GM19328 (cell line): ENCODE data around the gene AGXT.

Experiments
- ATAC-seq: cut with Tn5 transposase; IDR thresholded peaks from one replicate; pipeline ENCODE4 v1.9.1; 2021; ENCODE audit warnings: mild to moderate bottlenecking, moderate library complexity; ENCODE audit not compliant: unreplicated experiment

The AGXT gene

DNA sequence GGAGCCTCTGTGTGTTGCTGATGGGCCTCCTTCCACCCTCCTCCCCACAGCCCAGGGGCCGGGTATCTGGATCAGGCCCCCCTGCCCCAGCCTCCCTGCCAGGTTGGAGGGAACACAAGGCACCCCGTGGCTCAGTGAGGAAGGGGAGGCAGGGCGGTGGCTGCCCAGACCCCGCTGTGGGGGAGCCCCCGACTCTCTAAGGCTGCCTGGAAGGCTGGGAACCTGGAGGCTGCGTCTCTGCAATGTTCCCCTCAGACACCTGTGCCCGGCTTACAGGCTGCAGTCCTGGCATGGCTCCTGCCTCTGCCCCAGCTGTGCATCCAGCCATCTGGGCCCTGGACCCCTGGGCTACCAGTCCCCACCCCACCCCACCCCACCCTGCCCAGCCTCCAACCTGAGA is 27.8 kb downstream of the AGXT start:
- ATAC-seq: no peak

DNA sequence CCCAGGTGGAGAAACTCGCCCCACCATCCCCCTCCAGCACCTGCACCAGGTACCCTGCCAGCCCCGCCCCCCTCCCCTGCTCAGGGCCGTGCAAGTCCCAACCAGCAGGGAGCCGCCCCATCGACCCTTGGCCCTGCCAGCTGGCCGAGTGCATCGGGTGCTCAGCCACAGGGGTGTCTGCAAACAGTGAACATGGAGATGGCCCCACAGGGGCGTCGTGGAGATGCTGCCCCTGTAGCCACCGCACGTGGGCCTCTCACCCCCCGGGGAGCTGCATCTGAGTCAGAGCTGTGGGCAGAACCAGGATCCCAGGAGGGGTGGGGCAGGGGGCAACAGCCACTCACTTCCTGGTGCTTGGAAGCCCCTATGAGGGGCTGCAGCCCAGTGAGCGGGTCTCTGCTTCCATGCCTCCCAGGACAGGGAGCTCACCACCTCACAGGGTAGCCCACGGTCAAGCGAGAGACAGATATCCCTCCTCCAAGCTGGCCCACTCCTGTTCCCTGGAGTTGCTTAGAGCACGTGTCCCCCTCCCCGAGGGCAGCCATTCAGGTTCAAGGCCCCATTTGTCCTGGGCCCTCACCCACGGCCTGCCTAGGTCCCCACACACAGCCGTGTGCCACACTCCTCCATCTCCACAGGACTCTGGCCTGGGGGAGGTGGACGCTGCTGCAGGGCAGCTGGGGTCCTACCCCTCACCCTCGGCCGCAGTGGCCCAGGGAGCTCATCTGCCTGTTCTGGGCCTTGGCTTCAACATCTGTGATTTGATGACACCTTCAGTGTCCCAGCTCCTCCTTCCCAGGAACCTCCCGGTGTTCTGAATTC is 28.5 kb downstream of the AGXT start:
- ATAC-seq: no peak

DNA sequence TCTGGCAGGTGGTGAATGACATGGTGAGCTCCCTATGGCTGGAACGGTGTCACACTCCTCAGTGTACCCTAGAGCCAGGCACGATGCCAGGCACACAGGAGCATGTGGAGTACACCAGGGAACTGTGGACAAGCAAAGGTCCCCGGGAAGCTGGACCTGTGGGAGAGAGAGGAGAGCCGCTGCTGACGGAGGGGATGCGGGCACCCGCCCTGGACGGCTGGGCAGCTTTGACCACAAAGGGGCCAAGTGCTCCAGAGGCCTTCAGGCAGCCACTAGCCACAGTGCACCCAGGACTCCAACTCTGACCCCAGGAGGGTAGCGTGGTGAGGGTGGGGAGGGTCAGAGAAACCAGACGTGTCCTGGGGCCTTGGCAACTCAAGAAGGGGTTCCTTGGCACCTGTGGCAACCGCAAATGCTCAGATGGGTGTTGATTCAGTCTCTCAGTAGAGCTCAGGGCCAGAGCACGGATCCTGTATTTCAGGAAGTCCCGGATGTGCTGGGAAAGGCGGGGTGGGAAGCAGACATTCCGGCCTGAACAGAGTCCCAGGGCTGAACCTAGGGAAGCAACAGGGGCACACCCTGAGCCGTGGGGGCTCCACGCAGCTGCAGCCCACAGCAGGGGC is 29.6 kb downstream of the AGXT start:
- no peak for ATAC-seq

DNA sequence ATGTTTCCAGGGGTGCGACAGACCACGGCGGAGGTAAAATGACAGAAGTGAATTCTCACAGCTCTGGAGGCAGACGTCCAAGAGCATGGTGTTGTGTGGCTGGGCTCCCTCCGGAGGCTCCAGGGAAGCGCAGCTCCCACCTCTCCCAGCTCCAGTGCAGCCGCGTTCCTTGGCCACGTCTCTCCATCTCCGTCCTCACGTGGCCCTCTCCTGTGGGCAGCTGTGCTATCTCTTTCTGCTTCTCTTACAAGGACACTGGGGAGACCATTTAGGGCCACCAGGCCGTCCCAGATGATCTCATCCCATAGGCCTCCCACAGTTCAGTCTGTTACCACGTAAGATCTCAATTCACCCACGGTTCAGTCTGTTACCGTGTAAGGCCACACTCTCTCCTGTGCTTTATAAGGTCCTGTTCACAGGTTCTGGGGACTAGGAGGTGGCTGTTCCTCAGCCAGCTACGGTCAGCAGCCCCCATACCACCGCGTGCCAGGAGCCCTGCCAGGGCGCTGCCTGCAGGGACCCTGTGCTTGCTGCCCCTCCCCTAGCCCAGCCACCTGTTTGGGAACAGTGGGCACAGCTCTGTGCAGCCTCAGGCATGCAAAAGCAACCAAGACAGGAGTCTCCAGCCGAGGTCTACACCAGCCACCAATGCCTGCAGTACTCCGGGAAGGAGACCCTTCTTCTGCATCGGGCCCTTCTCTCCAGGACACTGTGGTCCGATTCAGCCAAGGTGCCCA is 30.3 kb downstream of the AGXT start:
- no peak for ATAC-seq

DNA sequence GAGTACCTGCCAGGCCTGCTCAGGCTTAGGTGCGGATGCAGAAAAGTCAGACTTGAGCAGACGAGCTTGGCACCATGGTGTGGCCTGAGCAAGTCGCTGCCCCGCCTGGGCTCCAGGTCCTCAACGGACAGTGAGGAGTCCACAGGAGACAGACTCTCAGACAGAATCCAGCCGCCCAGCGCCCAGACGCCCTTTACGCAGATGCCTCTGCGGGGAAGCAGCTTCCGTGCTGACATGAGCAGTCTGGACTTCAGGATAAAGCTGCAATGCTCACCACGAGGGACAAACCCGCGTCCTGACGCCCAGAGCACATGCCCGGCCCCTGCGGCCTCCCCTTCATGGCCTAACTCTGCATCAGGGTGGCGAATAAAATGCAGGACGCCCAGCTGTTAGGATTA is 30.8 kb downstream of the AGXT start:
- no peak for ATAC-seq

DNA sequence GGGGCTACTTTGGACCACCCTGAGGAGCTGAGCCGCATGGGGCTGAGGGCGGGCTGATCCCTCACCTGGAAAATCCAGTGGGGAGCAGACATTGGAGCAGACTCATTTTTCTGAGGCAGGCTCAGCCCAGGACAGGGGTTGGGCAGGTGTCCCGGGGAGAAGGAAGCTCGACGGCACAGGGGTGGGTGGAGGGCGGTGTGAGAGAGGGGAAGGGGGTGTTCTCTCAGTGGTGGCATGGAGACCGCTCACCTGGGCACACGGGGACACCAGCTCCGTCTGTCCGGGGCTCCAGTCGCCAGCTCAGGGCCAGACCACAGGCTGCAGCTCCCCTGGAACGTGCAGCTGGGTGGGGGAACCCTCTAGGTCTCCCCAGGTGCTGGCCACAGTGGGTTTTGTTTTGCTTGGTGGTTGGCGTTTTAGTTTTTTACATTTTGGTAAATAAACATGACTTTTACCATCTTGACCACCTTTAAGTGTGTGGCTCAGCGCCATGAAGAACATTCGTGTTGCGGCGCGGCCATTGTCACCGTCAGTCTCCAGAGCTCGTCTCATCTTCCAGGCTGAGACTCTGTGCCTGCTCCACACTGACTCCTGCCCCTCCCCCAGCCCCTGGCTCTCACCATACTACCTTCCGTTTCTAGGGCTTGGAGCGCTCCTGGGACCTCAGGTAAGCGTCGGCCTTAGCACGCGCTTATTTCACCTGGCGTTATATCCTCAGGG is 31.7 kb downstream of the AGXT start:
- ATAC-seq: no peak

DNA sequence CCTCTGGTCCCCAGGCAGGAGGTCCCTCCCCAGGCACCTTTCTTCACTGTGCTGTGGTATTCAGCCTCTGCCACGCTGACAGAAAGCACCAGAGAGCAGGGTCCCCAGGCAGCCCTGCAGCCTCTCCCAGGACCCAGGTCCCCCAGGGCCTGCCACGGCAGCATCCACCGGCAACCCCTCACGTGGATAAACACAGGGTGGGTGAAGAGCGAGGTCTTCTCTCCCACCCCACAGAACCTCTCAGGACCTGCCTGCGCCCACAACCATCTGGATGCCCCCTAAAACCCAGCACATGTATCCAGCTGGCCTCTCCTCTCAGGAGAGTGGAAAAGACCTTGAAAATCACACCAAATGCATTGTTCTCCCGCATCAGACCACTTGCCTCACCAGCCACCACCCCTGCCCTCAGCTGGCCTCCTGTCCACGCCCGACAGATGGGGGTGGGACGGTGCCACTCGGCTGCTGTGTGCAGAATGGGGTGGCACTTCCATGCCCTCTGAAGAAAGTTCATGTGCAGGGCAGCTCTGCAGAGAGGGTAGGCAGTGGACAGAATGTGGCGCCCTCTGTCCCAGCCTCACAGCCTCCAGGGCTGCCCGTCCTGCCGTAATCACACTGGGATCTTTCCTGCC is 33.5 kb downstream of the AGXT start:
- no peak for ATAC-seq

DNA sequence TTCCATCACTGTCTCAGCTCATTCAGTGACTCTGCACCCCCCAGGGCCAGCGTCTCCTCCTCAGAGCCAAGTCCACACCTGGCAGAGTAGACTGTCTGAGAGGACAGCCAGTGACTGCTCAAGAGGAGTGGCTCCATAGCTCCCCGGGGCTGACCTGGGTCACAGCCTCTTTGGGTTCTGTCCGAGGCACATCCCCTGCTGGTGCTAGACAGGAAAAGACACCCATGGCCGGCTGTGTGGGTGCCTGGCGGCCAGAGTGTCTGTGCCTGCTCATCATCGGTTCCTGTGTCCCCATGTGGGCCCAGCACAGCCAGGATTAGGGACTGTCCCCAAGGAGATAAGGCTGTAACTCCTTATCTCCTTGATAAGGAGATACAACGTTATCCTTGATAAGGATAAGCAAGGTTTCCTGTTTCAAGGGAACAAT is 34.0 kb downstream of the AGXT start:
- no peak for ATAC-seq

DNA sequence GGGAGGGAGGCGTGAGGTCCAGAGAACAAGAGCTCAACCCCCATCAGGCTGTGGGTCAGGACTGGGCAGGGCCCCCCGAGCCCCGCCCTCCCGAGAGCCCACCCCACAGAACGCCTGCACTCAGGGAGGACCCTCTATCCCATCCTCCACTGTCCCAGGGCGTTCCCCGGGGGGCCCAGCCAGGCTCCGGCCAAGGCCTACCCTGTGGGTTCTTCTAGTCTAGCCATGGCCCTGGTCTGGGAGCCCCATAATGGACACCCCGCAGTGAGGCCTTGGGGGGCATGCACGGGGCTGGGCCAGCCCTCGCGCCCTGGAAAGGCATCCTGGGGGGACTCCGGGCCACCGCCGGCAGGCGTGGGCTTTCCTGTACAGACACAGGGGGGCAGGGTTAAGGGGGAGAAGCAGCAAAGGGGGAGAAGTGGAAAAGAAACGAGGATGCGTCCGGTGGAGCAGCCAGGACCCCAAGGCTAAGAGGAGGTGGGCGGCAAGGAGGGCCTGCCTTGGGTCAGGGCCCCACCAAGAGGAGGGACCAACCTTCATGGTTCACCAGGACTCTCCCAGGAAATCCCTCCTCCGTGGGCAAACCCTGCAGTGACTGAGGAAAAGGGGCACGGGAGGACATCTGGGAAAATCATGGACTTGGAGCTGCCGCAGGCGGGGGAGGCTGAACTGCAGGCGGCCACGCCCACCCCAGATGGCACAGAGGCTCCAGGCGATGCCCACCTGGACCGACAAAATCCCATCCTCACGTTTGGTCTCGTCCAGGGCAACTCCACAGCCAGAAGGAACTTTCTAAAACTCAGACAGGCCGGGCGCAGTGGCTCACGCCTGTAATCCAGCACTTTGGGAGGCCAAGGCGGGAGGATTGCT is 34.8 kb downstream of the AGXT start:
- no peak for ATAC-seq

DNA sequence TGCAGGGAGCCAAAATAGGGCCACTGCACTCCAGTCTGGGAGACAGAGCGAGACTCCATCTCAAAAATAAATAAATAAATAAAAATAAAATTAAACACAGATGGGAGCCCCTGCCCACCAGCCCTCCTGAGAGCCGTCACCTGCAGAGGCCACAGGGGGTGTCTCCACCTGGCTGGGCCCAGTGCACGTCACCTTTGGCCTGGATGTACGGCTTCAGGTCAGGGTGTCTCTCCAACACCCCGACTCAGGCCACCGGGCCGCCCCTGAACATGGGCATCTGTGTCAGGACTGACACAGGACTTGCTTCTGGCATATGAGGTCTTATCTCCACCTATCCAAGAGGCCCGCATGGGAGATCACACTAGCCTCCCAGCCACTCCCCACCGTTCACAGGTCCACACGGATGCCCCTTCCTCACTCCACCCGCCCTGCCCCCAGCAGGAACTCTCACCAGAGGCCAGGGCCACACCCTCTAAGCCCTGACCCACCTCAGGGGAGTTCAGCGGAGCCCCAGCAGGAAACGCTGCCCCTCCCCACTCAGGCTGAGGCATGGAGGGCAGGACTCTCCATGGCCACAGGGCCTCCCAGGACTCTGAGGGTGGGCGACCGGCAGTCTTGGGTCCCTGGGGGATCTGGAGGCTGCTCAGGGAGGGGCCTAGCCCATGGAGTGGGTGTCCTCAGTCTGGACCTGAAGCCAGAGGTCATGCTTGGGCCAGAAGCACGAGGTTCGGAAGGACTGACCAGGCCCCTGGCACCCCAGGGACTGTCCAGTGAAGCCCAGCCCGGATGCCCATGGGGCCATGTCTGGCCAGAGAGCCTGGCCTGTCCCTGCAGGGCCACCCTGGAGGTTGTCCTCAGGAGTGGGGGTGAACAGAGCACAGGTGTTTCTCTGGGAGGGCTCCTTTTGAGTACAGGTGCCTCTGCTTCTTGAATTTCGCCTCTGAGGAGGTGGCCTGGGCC is 35.9 kb downstream of the AGXT start:
- no peak for ATAC-seq

DNA sequence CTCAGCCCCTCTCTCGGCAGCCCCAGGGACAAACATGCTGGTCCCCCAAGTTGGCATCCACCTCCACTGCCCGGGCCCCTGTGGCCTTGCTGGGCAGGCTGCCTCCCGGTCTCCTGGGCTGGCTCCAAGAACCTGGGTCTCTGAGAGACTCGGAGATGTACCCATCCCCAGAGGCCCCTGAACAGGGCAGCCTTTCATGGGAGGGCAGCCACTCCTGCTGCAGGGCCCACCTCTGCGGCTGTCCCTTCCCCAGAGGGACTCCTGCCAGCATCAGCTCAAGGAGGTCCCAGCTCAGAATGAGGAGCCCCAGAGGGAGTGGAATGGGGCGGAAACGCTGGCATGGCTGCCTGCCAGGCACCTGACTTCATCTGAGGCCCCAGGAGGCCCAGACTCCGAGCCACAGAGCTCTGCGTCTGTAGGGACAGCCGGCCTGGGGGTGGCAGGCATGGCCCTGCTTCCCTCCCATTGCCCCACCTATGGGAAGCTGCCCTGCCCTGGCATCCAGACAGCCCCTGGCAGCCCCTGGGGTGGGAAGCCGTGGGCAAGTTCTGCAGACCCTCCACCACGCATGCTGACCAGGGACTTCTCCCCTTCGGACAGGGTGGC is 36.7 kb downstream of the AGXT start:
- ATAC-seq: no peak

DNA sequence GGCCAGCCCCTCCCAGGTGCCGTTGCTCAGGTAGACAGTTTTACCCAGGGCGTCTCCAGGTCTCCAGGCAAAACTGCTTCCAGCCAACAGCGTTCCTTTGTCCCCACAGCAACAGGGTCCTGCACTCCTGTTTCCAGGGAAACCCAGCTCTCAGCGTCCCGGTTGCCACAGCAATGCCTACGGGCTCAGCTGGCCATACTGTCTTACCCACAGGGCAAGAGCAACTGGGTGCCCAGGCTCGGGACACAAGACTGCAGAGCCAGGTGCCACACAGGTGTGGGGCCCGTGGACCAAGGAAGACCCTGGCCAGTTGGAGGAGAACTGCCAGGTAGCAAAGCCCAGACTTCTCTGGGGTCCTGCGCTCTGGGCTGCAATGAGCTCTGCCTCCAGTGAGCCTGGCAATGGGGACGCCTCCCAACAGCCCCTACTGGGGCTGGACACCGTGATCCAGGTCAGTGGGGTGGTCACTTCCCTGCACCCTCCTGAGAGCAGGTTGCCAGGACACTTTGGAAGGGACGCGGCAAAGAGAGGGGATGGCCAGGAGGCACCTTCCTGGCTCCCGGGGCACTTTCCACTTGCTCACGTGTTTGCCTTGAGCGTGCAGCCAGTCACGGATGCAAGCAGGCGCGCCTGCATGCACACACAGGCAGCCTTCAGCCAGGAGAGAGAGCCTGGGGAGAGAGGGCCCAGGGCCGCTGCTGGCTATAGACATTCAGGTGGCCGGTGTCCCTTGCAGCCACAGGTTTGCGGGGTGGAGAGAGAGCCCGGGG is 37.7 kb downstream of the AGXT start, which contains the start of gene CROCC2:
TSS of gene CROCC2 (plus strand) at position 196 of the 770 bp plus-strand sequence. CDS start at position 374, 178 bp downstream.
- no peak for ATAC-seq

DNA sequence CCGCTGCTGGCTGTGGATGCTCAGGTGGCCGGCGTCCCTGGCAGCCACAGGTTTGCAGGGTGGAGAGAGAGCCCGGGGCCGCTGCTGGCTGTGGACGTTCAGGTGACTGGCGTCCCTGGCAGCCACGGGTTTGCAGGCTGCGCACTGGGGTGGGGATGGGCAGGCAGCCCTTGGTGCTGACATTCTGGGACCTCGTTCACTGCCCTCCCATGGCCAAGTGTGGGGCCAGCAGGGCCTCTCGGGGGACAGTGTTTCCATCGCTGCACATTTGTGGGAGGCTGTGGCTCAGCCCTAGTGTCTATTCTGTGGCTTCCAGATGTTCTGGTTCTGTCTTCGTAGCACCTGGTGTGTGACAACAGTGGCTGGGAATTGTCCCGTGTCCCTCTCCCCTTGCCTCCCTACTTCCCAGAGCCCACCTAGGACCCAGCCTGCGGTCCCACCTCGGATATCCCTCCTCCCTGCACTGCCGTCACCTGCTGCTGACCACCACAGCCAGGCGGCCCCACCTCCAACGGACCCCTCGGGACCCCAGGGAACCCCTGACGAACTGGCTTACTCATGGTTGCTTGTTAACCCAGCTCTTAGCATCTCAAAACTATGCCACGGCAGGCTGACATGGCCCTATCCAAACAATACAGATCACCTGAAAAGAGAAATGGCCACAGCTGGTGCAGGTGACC is 38.4 kb downstream of the AGXT start:
- ATAC-seq: no peak

DNA sequence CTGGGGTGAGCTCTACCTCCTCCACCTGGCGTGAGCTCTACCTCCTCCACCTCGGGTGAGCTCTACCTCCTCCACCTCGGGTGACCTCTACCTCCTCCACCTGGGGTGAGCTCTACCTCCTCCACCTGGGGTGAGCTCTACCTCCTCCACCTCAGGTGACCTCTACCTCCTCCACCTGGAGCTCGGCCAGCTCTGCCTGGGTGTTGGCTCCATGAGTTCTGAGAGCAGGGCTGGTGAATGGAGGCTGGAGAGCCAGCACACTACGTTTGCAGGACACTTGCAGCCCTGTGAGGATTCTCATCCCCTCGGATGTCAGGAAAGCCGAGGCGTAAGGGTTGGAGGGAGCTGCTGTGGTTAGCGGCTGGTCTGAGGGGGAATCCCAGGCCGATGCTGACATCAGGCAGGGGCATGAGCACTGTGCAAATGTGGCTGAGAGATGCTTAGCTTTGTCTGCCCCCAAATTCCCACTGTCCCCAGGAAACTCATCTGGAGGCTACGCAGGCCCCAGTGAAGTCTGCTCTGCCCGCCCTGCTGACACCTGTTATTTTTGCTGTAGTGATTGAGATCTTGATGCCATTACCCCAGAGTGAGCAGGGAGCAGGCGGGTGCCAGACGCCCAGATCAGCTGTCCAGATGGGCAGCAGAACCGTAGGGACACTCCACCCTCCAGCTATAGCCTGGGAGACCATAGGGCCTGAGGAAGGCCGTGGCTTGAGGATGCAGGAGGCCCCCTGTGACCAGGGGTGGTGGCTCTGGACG is 40.8 kb downstream of the AGXT start:
- ATAC-seq: no peak

DNA sequence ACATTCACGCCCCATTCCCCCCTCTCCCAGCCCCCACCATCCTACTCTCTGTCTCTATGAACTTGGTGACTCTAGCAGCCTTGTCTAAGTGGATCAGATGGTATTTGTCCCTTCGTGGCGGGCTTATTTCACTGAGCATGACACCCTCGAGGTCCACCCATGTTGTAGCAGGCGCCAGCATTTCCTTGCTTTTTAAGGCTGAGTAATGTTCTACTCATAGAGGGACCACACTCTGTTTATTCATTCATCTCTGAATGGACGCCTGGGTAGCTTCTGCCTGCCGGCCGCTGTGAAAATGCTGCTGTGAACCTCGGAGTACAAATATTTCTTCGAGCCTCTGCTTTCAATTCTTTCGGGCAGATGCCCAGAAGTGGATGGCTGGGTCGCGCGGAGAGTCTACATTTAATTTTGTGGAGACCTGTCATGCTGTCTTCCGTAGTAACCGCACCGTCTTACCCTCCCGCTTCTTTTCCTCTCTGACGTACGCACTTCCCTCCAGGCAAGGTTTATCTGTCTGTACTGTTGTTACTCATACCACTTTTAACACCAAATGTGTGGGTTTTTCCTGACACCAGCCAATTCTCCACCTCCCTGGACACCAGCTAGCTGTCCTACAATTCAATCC is 43.1 kb downstream of the AGXT start:
- ATAC-seq: no peak
